K562 (cell line): ENCODE data around the gene IL15RA. TPM values are rescaled to one million over a fixed set of nuclear protein-coding genes. Genes with fewer than 3 reads are reported as not detected.
A peak's percentile ranks its signal among the peaks of the same experiment; 100 is the strongest.

Source experiments
- ATAC-seq: fragments of 200-7000 bp; cut with Tn5 transposase; 3 replicates; pipeline ENCODE4 v1.9.1; 2020; ENCODE audit warnings: moderate library complexity
- BruUV-seq: library from RNA; stranded (reverse); fragments of 400-500 nt; replicated peaks from 2 replicates; lab custom pipeline; 2021; lab: Mats Ljungman, UMichigan
- CTCF ChIA-PET: fragments of 300-600 bp; formaldehyde crosslinking; extraction: SDS; loops from one replicate; lab custom pipeline; 2021; ENCODE audit warnings: low intra/inter-chr PET ratio; lab: Yijun Ruan, JAX
- POLR2A ChIA-PET: fragments of 300-600, 350-650 bp; sonication (Branson Sonifier 250); formaldehyde crosslinking; extraction: SDS; loops from one replicate; lab custom pipeline; 2021; ENCODE audit warnings: antibody characterized with exemption, inconsistent platforms; lab: Yijun Ruan, JAX
- DNase-seq, 4 experiments: peaks; one replicate each; pipeline versions ENCODE4 v3.0.0 to v3.0.0-alpha.2; 2011 to 2018; ENCODE audit warnings: low spot score in 3 of 4, mixed read lengths in 3 of 4; ENCODE audit errors: extremely low read depth in 1 of 4
- FAIRE-seq: peaks from 2 replicates; lab custom pipeline; 2011; peaks lifted over from hg19 to GRCh38; lab: Jason Lieb, UNC
- H2AFZ ChIP-seq: 2 replicates; pipeline ENCODE4 v1.6.0; 2011; ENCODE audit warnings: low read depth, low read length, control low read depth, inconsistent platforms
- H3K27ac ChIP-seq: fragments of 200-600 bp; 3 replicates; pipeline ENCODE4 v1.8.0; 2011; ENCODE audit warnings: low read depth, mild to moderate bottlenecking, control low read depth, inconsistent platforms, low read length, moderate library complexity, mixed read lengths; ENCODE audit errors: extremely low read depth
- H3K27me3 ChIP-seq, 2 experiments: fragments of 300-600 bp in 1 of 2; 2 replicates in 1 of 2; 3 replicates in 1 of 2; pipeline versions ENCODE4 v1.6.0 to v1.8.0; 2011; ENCODE audit warnings: inconsistent platforms in 2 of 2, low read length in 2 of 2, mild to moderate bottlenecking in 1 of 2, mixed read lengths in 1 of 2, moderate library complexity in 1 of 2; ENCODE audit not compliant: control insufficient read depth in 2 of 2, insufficient read depth in 2 of 2
- H3K36me3 ChIP-seq: fragments of 300-600 bp; 3 replicates; pipeline ENCODE4 v1.8.0; 2011; ENCODE audit warnings: mild to moderate bottlenecking, low read length, inconsistent platforms; ENCODE audit not compliant: control insufficient read depth, insufficient read depth
- H3K4me1 ChIP-seq, 2 experiments: fragments of 200-600 bp in 1 of 2; replicated peaks in 1 of 2; 2 replicates in 1 of 2; 3 replicates in 1 of 2; pipeline versions ENCODE4 v1.5.1 to v1.8.0; 2011; ENCODE audit warnings: inconsistent platforms in 2 of 2, low read length in 2 of 2, mild to moderate bottlenecking in 1 of 2, mixed read lengths in 1 of 2, moderate library complexity in 1 of 2; ENCODE audit not compliant: control insufficient read depth in 2 of 2, insufficient read depth in 2 of 2
- H3K4me2 ChIP-seq: 2 replicates; pipeline ENCODE4 v1.6.1; 2011; ENCODE audit warnings: low read length, control low read depth, inconsistent platforms, mixed read lengths; ENCODE audit not compliant: insufficient read depth
- H3K4me3 ChIP-seq: fragments of 200-600 bp; sonication (generic), shearing (Covaris generic); 2 replicates; pipeline ENCODE4 v1.5.1; 2016; ENCODE audit warnings: control low read depth, inconsistent platforms
- H3K79me2 ChIP-seq: fragments of 200-600 bp; 3 replicates; pipeline ENCODE4 v1.8.0; 2011; ENCODE audit warnings: low read length, inconsistent platforms; ENCODE audit not compliant: control insufficient read depth, insufficient read depth
- H3K9ac ChIP-seq, 2 experiments: 2 replicates each; pipeline versions ENCODE4 v1.6.0 to v1.6.1; 2011; ENCODE audit warnings: low read depth in 2 of 2, low read length in 2 of 2, control low read depth in 1 of 2, inconsistent platforms in 1 of 2, mild to moderate bottlenecking in 1 of 2, mixed read lengths in 1 of 2; ENCODE audit not compliant: insufficient read depth in 1 of 2
- H3K9me1 ChIP-seq: one replicate; pipeline ENCODE4 v1.6.0; 2011; ENCODE audit warnings: inconsistent platforms, mild to moderate bottlenecking, low read length, moderate library complexity; ENCODE audit not compliant: control insufficient read depth, insufficient read depth
- H3K9me3 ChIP-seq: replicated peaks from 2 replicates; pipeline ENCODE4 v1.5.1; 2011; ENCODE audit warnings: low read depth, low read length, inconsistent platforms; ENCODE audit not compliant: control insufficient read depth, insufficient read depth
- H4K20me1 ChIP-seq: replicated peaks from 2 replicates; pipeline ENCODE4 v1.6.1; 2011; ENCODE audit warnings: low read length, inconsistent platforms, mixed read lengths; ENCODE audit not compliant: control insufficient read depth, insufficient read depth
- BDP1 ChIP-seq: IDR thresholded peaks from 3 replicates; pipeline ENCODE4 v1.6.1; 2011; ENCODE audit not compliant: insufficient read length, insufficient read depth
- KDM5B ChIP-seq: fragments of 200-600 bp; sonication (generic); IDR thresholded peaks from 2 replicates; pipeline ENCODE4 v1.6.1; 2012; ENCODE audit warnings: low read depth, mild to moderate bottlenecking, moderate library complexity, low read length, control low read depth, inconsistent platforms; ENCODE audit not compliant: insufficient replicate concordance
- MTA2 ChIP-seq: fragments of 450-650 bp; IDR thresholded peaks from 2 replicates; pipeline ENCODE4 v1.6.1; 2016; ENCODE audit warnings: low read depth
- PML ChIP-seq: IDR thresholded peaks from 2 replicates; pipeline ENCODE4 v1.6.1; 2012; ENCODE audit warnings: low read length, inconsistent platforms
- POLR2G ChIP-seq: fragments of 200-400 bp; formaldehyde crosslinking; IDR thresholded peaks from 2 replicates; pipeline ENCODE4 v1.6.1; 2017; ENCODE audit warnings: low read depth, mild to moderate bottlenecking, antibody characterized with exemption, low read length, moderate library complexity
- ZBTB33 ChIP-seq: sonication (generic); formaldehyde crosslinking; IDR thresholded peaks from 2 replicates; pipeline ENCODE4 v1.8.1; 2023; ENCODE audit warnings: mild to moderate bottlenecking, missing genetic modification reagents
- WGBS: fragments of 100-300 bp; shearing (Covaris generic); methylation state at CpG from one replicate; pipeline ENCODE4 v1.1.6; 2016; ENCODE audit warnings: low coverage, mixed read lengths; ENCODE audit not compliant: insufficient coverage; ENCODE audit errors: missing lambda C conversion rate; 5-methylcytosine and 5-hydroxymethylcytosine counted together
- in situ Hi-C: fragments of 300-500 bp; cut with MboI; formaldehyde crosslinking; loops from 4 replicates; pipeline ENCODE4 v1.15.0; 2018; ENCODE audit warnings: inconsistent platforms, mixed read lengths
- intact Hi-C: fragments of 100-400 bp; cut with micrococcal nuclease; formaldehyde crosslinking; loops from 2 replicates; pipeline ENCODE4 v1.14.2; 2022
- polyA plus RNA-seq, 8 experiments: library from polyadenylated mRNA; depleted of rRNA in 4 of 8; stranded (reverse) in 5 of 8; unstranded in 3 of 8; fragments of >200 nt; fragmentation: Nextera tagmentation in 2 of 8; fragmentation: Illumina TruSeq in 1 of 8; extraction: Ambion mirVana in 2 of 8; extraction: Trizol in 1 of 8; gene quantifications; 2 replicates each; pipeline versions ENCODE4 v1.2.1 to v1.2.3, GENCODE V29; 2011 to 2014; ENCODE audit warnings: inconsistent platforms in 1 of 8, missing spikeins in 1 of 8
- total RNA-seq, 7 experiments: library from RNA; depleted of rRNA in 6 of 7; stranded (reverse); fragments of >200 nt in 6 of 7; fragmentation: Illumina TruSeq in 2 of 7; extraction: Trizol in 2 of 7; gene quantifications; 2 replicates each; pipeline versions ENCODE4 v1.2.1 to v1.2.3, GENCODE V29; 2011 to 2021; ENCODE audit warnings: low replicate concordance in 1 of 7
- TF ChIP-seq, protein P1 (sequence below): sonication (generic); IDR thresholded peaks from 2 replicates; pipeline ENCODE4 v1.6.1; 2016
- TF ChIP-seq, protein P2 (sequence below): IDR thresholded peaks from 2 replicates; pipeline ENCODE4 v1.6.1; 2016; ENCODE audit warnings: missing genetic modification characterization, missing compliant biosample characterization
- TF ChIP-seq, protein P3 (sequence below), 2 experiments: fragments of 450-650 bp; IDR thresholded peaks; 2 replicates each; pipeline ENCODE4 v1.6.1; 2016; ENCODE audit warnings: mild to moderate bottlenecking in 2 of 2, borderline replicate concordance in 1 of 2, low read depth in 1 of 2, moderate library complexity in 1 of 2

IL15RA gene
- total and polyA plus RNA-seq, 9 of the 15 experiments (the other 6 are each of a cell fraction or from before 2014, with no cell fraction given): 1.2 to 11.7 (median 8.0) TPM

GRCh38 chr10:5917305-5917704, 60.0 kb downstream of the IL15RA start:
- Histone ChIP-seq H3K27ac (no peak overlapping the region), H3K4me3 (no peak overlapping the region), H3K4me2 (no peak overlapping the region), H3K9ac (no peak overlapping the region), H3K9me3 (no peaks in the 10 kb centered on the region), H3K36me3 (peaks cover 97% of the 10 kb centered on the region), H3K27me3 (no peaks in the 10 kb centered on the region), H3K4me1 (no peaks in the 10 kb centered on the region), H3K79me2 (no peaks in the 10 kb centered on the region), H4K20me1 (no peaks in the 10 kb centered on the region), H2AFZ (no peak overlapping the region), H3K9me1 (no peaks in the 10 kb centered on the region)
- in situ Hi-C loops: no loop called here
- DNase-seq (no peak), ATAC-seq (no peak), FAIRE-seq (no peak)
- CTCF ChIA-PET: interaction anchor here (0.6 kb wide), 1 partner anchor 477 kb away, joined by 3 read pairs; no protein-coding TSS in a partner anchor
- intact Hi-C loops: no loop called here
- WGBS: 90% methylated on average over 13 of the region's 13 CpGs
- no TSS peak for BruUV-seq
- POLR2A ChIA-PET: interaction anchor here (1.2 kb wide), 1 partner anchor 13 kb away, joined by 3 read pairs; no protein-coding TSS in a partner anchor
- TF ChIP-seq, protein P1, sequence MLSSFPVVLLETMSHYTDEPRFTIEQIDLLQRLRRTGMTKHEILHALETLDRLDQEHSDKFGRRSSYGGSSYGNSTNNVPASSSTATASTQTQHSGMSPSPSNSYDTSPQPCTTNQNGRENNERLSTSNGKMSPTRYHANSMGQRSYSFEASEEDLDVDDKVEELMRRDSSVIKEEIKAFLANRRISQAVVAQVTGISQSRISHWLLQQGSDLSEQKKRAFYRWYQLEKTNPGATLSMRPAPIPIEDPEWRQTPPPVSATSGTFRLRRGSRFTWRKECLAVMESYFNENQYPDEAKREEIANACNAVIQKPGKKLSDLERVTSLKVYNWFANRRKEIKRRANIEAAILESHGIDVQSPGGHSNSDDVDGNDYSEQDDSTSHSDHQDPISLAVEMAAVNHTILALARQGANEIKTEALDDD: no peak
- TF ChIP-seq POLR2G: 0 out of 2 replicates have a peak, but pooled peaks have one; percentile 16
- no peak for TF ChIP-seq PML
- no peak for TF ChIP-seq BDP1
- no peak for TF ChIP-seq MTA2
- TF ChIP-seq, protein P2, sequence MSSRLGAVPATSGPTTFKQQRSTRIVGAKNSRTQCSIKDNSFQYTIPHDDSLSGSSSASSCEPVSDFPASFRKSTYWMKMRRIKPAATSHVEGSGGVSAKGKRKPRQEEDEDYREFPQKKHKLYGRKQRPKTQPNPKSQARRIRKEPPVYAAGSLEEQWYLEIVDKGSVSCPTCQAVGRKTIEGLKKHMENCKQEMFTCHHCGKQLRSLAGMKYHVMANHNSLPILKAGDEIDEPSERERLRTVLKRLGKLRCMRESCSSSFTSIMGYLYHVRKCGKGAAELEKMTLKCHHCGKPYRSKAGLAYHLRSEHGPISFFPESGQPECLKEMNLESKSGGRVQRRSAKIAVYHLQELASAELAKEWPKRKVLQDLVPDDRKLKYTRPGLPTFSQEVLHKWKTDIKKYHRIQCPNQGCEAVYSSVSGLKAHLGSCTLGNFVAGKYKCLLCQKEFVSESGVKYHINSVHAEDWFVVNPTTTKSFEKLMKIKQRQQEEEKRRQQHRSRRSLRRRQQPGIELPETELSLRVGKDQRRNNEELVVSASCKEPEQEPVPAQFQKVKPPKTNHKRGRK (tag): no peak
- TF ChIP-seq, protein P3, sequence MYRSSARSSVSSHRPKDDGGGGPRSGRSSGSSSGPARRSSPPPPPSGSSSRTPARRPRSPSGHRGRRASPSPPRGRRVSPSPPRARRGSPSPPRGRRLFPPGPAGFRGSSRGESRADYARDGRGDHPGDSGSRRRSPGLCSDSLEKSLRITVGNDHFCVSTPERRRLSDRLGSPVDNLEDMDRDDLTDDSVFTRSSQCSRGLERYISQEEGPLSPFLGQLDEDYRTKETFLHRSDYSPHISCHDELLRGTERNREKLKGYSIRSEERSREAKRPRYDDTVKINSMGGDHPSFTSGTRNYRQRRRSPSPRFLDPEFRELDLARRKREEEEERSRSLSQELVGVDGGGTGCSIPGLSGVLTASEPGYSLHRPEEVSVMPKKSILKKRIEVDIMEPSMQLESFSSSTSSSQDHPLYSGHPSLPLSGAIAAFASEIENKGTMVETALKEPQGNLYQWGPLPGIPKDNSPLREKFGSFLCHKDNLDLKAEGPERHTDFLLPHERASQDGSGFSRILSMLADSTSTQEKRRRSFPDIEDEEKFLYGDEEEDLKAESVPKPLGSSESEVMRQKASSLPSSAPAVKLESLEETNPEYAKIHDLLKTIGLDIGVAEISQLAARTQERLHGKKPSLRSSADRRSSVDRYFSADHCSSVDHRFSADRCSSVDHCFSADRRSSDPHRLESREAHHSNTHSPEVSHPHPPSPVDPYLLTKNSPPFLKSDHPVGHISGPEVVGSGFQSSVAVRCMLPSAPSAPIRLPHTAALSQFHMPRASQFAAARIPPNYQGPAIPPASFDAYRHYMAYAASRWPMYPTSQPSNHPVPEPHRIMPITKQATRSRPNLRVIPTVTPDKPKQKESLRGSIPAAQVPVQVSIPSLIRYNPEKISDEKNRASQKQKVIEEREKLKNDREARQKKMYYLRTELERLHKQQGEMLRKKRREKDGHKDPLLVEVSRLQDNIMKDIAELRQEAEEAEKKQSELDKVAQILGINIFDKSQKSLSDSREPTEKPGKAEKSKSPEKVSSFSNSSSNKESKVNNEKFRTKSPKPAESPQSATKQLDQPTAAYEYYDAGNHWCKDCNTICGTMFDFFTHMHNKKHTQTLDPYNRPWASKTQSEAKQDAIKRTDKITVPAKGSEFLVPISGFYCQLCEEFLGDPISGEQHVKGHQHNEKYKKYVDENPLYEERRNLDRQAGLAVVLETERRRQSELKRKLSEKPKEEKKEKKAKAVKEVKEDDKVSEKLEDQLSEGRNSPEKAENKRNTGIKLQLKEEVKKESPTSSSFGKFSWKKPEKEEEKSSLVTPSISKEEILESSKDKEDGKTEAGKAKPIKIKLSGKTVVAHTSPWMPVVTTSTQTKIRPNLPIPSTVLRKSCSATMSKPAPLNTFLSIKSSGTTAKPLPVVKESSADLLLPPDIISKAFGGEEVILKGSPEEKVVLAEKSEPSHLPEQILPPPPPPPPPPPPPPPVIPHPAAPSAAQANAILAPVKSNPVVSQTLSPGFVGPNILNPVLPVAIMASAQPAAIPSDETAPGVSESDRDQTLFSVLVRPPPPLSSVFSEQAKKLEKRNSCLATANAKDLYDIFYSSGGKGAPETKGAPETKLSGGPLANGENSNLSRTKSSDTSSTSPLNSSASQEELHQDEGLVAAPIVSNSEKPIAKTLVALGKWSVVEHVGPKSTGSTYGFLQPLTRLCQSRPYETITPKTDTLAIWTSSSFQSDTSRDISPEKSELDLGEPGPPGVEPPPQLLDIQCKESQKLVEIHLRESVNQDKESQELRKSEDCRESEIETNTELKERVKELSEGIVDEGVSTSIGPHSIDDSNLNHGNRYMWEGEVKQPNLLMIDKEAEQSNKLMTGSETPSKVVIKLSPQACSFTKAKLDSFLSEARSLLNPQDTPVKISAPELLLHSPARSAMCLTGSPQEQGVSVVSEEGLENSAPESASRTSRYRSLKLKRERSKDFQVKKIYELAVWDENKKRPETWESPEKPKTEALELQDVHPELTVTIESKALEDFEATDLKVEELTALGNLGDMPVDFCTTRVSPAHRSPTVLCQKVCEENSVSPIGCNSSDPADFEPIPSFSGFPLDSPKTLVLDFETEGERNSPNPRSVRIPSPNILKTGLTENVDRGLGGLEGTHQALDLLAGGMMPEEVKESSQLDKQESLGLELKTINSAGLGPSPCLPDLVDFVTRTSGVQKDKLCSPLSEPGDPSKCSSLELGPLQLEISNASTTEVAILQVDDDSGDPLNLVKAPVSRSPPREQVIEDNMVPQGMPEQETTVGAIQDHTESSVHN (IDR thresholded peaks at IDR 0.05; ENCODE audit: borderline replicate concordance in 1 of 2, low read depth in 1 of 2): no peak
- peak; percentile 85 for TF ChIP-seq ZBTB33 (CRISPR knock-in tag)
- no peak for TF ChIP-seq KDM5B
